ENCODE data around the gene HLF. TPM values are rescaled to one million over a fixed set of nuclear protein-coding genes. Genes with fewer than 3 reads are reported as not detected.

Gene HLF
- total RNA-seq, 1 donor from 2014 or later = 10.3 TPM

- no peak for DNase-seq
Observed at GRCh38 chr17:55275894-55276804, 11.4 kb downstream of the HLF start.

- no peak for DNase-seq
Observed at GRCh38 chr17:55278173-55278961, 13.6 kb downstream of the HLF start.

- no peak for DNase-seq
Observed at GRCh38 chr17:55279203-55279602, 14.4 kb downstream of the HLF start.

- DNase-seq = no peak
Observed at GRCh38 chr17:55279788-55280187, 15.0 kb downstream of the HLF start.

- no peak for DNase-seq
Observed at GRCh38 chr17:55280212-55280611, 15.5 kb downstream of the HLF start.

DNA sequence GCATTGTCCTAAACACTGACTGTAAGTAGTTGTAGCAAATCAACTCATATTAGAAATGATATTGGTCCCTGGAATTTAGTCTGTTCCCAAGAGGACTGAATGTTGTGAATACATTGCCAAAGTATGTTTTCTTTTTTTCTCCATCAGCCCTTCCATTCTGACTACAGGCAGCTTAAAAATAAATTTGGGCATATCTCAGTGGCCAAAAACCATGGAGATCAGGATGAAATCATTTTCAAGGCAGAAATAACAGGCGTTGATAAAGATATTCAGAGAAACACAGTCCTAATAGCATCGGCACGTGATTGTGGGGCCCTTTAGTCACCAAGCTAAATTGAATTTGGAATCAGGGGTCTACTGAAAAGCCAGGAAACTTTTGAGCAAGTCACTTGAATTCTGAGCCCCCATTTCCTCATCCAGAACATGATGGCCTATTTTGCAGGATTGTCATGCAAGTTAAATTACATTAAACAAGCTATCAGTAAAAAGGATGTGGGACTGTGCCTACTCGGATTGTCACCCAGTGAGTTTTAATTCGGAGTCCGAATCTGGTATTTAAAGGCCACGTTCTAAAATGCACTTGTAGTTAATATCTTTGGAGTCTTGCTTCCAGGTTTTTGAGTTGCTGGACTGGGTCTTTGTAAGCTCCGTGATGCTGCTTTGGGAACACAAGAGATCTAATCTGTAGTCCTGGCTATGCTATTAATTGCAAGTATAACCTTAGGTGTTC lies 17.1 kb downstream of the HLF start:
- DNase-seq = no peak

GRCh38 chr17:55282379-55282702 lies 17.6 kb downstream of the HLF start:
- no peak for DNase-seq

DNA sequence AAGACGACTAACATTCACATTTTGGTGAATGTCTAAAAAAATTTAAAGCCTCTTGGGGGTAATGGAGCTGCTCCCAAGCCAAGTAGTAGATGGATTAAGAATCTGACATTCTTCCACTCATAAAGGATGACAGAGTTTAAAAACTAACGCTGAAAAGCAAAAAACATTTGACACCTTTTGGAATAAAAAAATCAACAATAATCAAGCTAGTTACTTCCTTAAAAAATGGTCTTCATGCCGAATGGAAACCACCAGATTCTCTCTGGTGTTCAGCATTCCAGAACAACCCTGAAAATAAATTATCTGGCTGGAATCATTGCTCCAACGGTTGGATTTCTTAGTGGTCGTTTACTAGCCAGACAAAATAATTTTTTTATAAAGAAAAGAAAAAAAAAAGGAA lies 18.0 kb downstream of the HLF start:
- no peak for DNase-seq

DNA sequence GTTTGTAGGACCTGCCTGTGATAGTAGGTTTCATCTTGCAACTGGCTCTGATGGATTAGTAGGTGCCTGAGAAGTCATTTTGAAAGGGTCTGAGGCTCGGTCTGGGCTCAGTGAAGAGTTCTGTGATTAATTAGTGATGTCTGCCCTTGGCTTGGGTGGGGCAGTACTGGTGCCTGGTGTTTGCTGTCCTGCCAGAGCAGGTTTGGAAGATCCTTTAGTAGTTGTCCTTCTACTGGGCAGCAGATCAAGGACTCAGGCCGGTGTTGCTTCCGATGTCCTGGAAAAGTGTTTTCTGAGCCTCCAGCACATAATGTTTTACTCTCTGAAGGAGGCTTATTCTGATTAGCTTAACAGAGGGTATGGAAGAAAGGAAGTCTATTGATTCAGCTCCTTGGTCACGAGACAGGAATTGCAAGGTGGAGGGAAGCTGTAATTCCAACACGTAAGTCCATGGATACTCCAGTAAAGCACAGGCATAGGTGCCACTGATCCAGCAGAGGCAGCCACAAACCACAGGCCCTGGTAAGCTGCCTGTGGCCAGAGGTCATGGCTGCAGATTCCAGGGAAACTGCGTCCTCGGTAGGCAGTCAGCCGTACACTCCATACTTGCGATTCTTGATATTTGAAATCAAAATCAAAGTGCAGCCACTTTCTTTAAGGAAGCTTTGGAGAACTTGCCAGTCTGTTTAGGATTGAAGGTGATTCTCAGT lies 18.7 kb downstream of the HLF start:
- DNase-seq = no peak

DNA sequence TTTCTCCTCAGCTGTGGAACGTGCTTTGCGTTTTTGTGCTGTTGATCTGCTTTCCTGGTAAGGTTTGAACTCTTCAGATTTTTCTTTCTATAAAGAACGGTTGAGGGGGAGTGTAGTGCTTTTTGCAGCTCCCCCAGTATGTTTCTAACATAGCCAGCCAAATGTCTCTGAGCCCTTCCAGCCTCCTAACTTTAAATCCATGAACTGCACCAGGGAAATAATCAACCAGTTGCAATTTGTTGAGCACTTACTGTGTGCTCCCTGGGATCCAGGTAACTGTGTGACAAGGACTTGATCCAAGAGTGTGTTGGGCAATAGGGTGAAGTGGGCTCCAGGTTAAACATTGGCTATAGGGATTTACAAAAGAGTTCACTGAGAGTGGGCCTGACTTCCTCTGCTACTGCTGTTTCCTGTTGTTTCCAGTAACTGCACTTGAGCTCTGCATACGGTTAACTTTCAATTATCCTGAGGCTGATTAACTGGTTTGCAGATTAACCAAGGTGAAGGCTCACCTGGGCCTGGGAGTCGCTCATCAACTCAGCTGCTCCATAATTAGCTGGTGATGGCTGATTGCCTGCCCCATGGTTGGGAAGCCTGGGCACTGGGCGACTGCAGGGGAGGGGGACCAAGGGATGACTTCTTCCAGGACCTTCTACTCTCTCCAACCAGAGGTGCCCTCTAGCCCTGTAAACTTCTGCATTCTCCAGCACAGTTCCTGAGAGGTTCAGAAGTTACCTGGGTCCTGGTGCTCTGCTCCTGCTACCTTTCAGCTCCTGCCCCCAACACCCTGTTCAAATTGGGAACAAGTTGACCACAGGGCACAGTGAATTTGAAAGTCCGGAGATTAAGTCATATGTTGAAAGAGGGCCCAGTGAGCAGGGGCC lies 19.5 kb downstream of the HLF start:
- no peak for DNase-seq

DNA sequence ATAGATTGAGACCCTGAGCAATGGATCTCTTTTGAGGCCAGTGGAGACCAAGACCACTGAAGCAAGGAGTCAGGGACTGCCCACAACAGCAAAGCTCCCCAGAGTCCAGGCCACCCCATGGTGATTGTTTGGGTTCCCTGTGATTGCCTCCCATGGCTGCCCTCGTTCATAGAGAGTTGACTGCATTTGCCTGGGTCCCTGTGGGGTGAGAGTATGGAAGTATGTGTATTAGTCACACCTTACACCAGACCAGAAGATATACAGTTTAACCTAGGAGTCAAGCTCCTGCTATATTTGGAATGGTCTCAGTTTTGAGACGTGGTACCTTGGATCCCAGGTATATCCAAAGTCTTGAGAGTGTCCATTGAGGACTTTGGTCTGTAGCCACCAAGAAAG lies 20.2 kb downstream of the HLF start:
- no peak for DNase-seq

- DNase-seq = peak; percentile 91
Observed at GRCh38 chr17:55285340-55286301, 20.9 kb downstream of the HLF start.

DNA sequence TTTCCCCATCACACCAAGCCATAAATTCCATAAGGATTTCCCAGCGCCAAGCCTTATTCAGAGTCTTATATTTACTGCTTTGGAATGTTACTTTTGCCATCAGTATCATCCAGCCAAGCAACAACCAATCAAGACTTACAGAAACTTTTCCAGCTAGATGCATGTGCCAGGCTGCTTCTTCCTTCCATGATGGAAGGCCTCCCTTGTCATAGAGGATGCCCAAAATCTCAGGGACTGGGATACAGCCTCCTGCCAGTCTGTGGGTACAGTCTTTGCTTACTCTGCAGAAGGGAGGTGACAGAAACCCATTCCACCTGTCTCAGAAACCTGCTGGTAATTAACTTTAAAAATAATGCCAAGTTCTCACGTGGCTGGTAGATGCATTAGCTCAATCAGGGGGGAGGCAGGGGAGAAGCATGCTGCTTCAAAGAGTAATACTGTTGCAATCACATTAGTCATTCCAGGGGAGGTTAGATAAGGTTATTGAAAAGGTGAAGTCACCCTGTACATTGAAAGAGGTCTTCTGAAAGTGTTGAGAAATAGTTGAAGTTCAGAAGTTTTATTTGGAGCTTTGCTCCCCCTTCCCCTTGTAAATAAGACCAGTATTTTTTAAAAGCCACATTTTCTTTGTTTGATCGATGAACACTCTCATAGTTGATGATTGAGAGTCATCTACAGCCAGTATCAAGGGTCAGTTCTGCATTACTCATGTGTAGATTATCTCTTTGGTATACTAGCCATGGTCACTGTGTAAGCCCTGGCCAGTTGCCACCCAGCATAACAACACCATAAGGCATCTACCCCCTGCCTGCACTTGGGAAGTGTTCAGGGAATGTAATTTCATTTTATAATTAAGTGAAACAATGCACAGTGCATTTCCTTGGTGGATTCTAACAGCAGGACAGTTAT lies 22.2 kb downstream of the HLF start:
- DNase-seq = no peak

DNA sequence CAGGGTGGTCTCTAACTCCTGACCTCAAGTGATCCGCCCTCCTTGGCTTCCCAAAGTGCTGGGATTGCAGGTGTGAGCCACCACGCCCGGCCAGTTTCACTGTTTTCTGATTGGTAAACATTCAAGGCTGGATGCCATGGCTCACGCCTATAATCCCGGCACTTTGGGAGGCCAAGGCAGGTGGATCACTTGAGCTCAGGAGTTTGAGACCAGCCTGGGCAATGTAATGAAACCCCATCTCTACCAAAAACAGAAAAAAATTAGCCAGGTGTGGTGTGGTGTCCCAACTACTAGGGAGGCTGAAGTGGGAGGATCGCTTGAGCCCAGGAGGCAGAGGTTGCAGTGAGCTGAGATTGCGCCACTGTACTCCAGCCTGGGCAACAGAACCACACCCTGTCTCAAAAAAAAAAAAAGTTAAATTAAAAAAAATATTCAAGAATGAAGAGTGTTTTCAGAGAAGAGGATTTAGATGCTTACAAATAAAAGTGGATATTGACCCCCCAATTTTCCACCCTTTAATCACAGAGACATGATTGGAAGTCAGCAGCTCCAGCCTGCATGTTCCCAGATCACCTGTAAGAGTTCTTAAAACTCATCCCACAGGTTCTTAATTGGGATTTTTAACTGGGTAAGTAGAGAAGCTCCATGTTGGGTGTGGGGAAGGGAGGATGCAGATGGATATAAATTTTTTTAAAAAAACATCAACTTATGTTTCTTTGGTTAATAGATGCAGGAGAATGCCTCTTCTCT lies 23.8 kb downstream of the HLF start:
- no peak for DNase-seq

GRCh38 chr17:55289106-55289446 lies 24.3 kb downstream of the HLF start:
- DNase-seq = no peak

DNA sequence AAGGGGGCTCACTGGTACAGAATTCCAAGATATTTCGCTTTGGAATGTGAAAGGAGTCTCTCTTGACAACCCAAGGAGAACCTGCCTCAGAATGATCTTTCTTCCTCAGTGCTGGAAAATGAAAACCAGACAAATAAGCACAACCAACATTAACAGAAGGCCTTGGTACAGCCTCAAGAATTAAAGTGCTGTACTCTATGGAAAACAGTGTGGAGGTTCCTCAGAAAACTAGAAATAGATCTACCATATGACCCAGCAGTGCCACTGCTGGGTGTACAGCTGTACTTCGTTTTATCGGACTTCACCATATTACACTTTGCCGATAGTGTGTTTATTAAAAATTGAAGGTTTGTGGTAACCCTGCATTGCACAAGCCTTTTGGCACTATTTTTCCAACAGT lies 25.2 kb downstream of the HLF start:
- no peak for DNase-seq

DNA sequence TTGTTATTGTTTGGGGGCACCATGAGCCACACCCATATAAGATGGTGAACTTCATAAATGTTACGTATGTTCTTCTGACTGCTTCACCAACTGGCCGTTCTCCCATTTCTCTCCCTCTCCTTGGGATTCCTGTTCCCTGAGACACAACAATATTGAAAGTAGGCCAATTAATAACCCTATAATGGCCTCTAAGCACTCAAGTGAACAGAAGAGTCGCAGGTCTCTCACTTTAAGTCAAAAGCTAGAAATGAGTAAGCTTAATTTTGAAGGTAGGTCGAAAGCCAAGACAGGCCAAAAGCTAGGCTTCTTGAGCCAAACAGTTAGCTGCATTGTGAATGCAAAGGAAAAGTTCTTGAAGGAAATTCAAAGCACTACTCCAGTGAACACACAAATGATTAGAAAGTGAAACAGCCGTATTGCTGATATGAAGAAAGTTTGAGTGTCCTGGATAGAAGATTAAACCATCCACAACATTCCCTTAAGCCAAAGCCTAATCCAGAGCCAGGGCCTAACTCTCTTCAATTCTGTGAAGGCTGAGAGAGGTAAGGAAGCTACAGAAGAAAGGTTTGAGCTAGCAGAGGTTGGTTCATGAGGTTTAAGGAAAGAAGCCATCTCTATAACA lies 25.8 kb downstream of the HLF start:
- no peak for DNase-seq

- DNase-seq = no peak
Observed at GRCh38 chr17:55291114-55291507, 26.4 kb downstream of the HLF start.
